ENCODE results near the gene TTPAL. TPM values are rescaled to one million over a fixed set of nuclear protein-coding genes. Genes with fewer than 3 reads are reported as not detected.

The TTPAL gene
- total RNA-seq, 1 donor from 2014 or later: 16.5 TPM

DNA sequence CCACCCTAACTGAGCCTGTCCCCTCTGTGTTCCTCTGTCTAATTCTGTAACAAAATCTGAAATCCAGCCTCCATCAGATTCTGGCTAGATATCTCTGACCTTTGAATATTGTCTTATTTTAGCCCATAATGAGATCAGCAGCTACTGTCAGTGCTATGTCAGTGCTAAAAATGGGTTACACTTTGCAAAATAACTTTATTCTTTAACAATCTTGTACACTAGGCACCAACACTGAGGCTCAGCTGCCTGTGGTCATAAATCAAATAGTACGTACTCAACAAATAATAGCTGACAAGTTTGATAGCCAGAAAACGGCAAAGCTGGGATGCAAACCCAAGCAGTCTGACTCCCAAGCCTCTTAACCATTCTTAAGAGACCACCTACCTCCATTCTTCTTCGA is 22.1 kb downstream of the TTPAL start:
- no peak for DNase-seq (ENCODE audit: low spot score)
- peak overlapping the region; percentile 98 for H3K27ac Mint-ChIP-seq (ENCODE audit: unreplicated experiment)
- peaks cover 32% of the 10 kb centered on the region for H3K36me3 Mint-ChIP-seq (ENCODE audit: low read depth)
- no peaks in the 10 kb centered on the region for H3K9me3 Mint-ChIP-seq (ENCODE audit: low read depth)
- peaks cover 68% of the 10 kb centered on the region for H3K4me1 Mint-ChIP-seq (ENCODE audit: low read depth)
- TF ChIP-seq, protein P1, sequence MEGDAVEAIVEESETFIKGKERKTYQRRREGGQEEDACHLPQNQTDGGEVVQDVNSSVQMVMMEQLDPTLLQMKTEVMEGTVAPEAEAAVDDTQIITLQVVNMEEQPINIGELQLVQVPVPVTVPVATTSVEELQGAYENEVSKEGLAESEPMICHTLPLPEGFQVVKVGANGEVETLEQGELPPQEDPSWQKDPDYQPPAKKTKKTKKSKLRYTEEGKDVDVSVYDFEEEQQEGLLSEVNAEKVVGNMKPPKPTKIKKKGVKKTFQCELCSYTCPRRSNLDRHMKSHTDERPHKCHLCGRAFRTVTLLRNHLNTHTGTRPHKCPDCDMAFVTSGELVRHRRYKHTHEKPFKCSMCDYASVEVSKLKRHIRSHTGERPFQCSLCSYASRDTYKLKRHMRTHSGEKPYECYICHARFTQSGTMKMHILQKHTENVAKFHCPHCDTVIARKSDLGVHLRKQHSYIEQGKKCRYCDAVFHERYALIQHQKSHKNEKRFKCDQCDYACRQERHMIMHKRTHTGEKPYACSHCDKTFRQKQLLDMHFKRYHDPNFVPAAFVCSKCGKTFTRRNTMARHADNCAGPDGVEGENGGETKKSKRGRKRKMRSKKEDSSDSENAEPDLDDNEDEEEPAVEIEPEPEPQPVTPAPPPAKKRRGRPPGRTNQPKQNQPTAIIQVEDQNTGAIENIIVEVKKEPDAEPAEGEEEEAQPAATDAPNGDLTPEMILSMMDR (IDR thresholded peaks at IDR 0.05): no peak
- H3K27me3 Mint-ChIP-seq (ENCODE audit: low read depth): no peaks in the 10 kb centered on the region
- H3K4me3 Mint-ChIP-seq (ENCODE audit: unreplicated experiment): no peak overlapping the region

DNA sequence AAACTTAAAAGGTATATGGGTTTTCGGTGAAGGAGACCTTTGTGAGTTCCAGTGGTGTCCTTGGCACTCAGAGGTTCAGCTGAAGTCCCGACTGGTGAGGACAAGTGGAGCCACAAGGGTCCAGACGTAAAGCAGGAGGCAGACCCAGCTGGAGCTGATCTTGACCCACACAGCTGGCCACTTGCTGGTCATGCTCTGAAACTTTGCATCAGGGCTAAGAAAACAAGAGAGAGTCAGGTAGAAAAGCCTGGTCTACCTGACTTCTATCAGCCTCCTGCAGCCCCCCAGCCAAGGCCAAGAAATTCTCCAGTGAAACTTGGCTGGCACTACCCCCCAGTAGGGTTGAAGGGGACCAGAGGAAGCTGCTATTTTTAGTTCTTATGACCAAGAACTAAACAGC is 24.5 kb downstream of the TTPAL start:
- Mint-ChIP-seq H3K4me1 (ENCODE audit: low read depth) (peaks cover 47% of the 10 kb centered on the region), H3K27me3 (ENCODE audit: low read depth) (no peaks in the 10 kb centered on the region), H3K4me3 (ENCODE audit: unreplicated experiment) (no peak overlapping the region), H3K9me3 (ENCODE audit: low read depth) (no peaks in the 10 kb centered on the region), H3K27ac (ENCODE audit: unreplicated experiment) (peak overlapping the region; percentile 34), H3K36me3 (ENCODE audit: low read depth) (peaks cover 48% of the 10 kb centered on the region)
- no peak for DNase-seq (ENCODE audit: low spot score)
- TF ChIP-seq, protein P1 (IDR thresholded peaks at IDR 0.05): no peak

DNA sequence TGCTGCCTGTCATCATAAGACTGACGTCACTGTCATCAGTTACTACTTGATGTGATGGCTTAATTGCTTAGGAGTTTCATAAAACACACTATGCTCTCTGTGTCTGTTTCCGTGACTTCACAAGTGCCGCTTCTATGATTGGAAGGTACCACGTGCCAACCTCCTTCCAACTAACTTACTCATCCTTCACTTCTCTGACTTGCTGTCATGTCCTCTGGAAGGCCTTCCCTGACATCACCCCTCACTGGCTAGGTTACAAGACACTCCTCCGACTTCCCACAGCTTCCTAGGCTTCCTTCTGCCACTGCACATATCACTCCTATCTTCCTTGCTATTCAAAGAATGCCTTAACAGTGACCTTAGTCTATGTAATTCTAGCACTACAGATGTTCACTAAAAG is 25.8 kb downstream of the TTPAL start:
- peak overlapping the region; percentile 81 for H3K27ac Mint-ChIP-seq (ENCODE audit: unreplicated experiment)
- no peak overlapping the region for H3K4me3 Mint-ChIP-seq (ENCODE audit: unreplicated experiment)
- H3K36me3 Mint-ChIP-seq (ENCODE audit: low read depth): peaks cover 46% of the 10 kb centered on the region
- H3K9me3 Mint-ChIP-seq (ENCODE audit: low read depth): no peaks in the 10 kb centered on the region
- TF ChIP-seq, protein P1 (IDR thresholded peaks at IDR 0.05): no peak
- DNase-seq (ENCODE audit: low spot score): no peak
- H3K4me1 Mint-ChIP-seq (ENCODE audit: low read depth): peaks cover 35% of the 10 kb centered on the region
- H3K27me3 Mint-ChIP-seq (ENCODE audit: low read depth): no peaks in the 10 kb centered on the region

DNA sequence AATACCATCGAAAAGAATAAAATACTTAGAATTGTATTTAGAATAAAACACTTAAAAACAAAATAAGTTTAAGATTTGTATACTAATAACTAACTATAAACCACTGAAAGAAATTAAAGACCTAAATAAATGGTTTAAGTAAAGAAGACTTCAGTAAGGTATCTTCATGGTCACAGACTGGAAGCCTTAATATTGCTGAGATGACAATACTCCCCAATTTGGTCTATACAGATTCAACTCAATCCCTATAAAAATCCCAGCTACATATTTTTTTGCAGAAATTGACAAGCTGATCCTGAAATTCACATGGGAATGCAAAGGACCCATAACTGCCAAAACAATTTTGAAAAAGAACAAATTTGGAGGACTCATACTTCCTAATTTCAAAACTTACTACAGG is 27.3 kb downstream of the TTPAL start:
- H3K27ac Mint-ChIP-seq (ENCODE audit: unreplicated experiment): peak overlapping the region; percentile 77
- peaks cover 20% of the 10 kb centered on the region for H3K4me1 Mint-ChIP-seq (ENCODE audit: low read depth)
- no peaks in the 10 kb centered on the region for H3K27me3 Mint-ChIP-seq (ENCODE audit: low read depth)
- no peak overlapping the region for H3K4me3 Mint-ChIP-seq (ENCODE audit: unreplicated experiment)
- DNase-seq (ENCODE audit: low spot score): no peak
- peaks cover 46% of the 10 kb centered on the region for H3K36me3 Mint-ChIP-seq (ENCODE audit: low read depth)
- TF ChIP-seq, protein P1 (IDR thresholded peaks at IDR 0.05): no peak
- H3K9me3 Mint-ChIP-seq (ENCODE audit: low read depth): no peaks in the 10 kb centered on the region

DNA sequence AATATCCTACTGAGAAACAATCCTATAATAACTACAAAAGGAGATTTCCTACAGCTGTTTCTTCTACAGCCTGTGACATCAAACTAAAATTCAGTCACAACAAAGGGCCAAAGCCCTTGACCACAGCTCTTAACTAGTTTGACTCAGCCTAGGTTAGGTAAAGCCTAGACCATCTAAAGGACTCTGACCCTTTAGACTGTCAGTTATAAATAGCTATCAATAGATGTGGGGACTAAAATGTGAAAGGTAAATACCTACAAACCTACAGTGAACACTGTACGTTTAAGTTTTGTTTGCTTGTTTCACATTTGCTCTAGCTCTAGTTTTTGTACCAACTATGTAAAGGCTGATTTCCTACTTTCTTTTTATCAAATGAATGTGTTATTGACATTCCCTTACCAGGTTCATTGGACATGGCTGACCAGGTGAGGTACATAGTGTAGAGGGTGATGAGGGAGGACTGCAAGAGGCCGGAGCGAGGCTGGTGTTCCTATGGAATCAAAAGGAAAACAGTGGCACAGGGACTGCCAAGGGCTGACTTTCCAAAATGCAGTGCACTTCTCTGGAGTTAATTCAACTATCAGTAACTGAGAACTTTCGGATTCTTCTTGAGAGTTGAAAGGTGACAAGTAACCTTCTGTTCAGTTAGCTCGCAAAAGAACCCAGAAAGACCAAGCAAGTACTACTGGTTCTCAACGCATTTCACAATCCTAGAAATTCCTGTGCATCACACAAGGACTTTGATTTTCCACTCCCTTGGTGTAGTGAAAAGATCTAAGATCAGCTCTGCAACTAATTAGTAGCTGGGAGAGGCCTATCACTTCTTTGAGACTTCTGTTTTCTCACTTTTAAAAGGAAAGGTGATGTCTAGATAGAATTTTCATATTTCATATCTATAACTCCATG is 29.0 kb downstream of the TTPAL start:
- no peak overlapping the region for H3K4me3 Mint-ChIP-seq (ENCODE audit: unreplicated experiment)
- no peaks in the 10 kb centered on the region for H3K9me3 Mint-ChIP-seq (ENCODE audit: low read depth)
- no peak overlapping the region for H3K27ac Mint-ChIP-seq (ENCODE audit: unreplicated experiment)
- H3K36me3 Mint-ChIP-seq (ENCODE audit: low read depth): peaks cover 50% of the 10 kb centered on the region
- no peak for DNase-seq (ENCODE audit: low spot score)
- H3K27me3 Mint-ChIP-seq (ENCODE audit: low read depth): no peaks in the 10 kb centered on the region
- TF ChIP-seq, protein P1 (IDR thresholded peaks at IDR 0.05): no peak
- peaks cover 14% of the 10 kb centered on the region for H3K4me1 Mint-ChIP-seq (ENCODE audit: low read depth)

Measured in chondrocyte (in vitro differentiated cells).